ENCODE measurements around the gene GAPDH. TPM values are rescaled to one million over a fixed set of nuclear protein-coding genes. Genes with fewer than 3 reads are reported as not detected.

GAPDH gene
- total RNA-seq, 4 donors from 2014 or later = 1,939 to 3,624 (median 2,830) TPM

- Histone ChIP-seq H3K4me3 (no peak overlapping the region), H3K27ac (peak overlapping the region in 1 of 4 donors; percentile 16)
Observed at GRCh38 chr12:6569786-6570185, 35.5 kb downstream of the GAPDH start.

GRCh38 chr12:6570264-6570887, 36.1 kb downstream of the GAPDH start:
- H3K4me3 ChIP-seq = no peak overlapping the region
- DNase-seq = peak; percentile 57 to 76 (median 74)
- peaks cover 0 to 65% (median 0%) of the 10 kb centered on the region in 3 donors for H3K36me3 ChIP-seq
- H3K9me3 ChIP-seq = no peaks in the 10 kb centered on the region
- TF ChIP-seq POLR2A (IDR thresholded peaks at IDR 0.05) (no peak), CTCF (IDR thresholded peaks at IDR 0.05) (peak in 4 of 6 experiments; percentile 30 to 40 (median 36))
- H3K27ac ChIP-seq = no peak overlapping the region
- H3K4me1 ChIP-seq = peaks cover 0 to 18% (median 6%) of the 10 kb centered on the region in 4 donors
- H3K27me3 ChIP-seq = no peaks in the 10 kb centered on the region

More at GRCh38 chr12:6569786-6570185, 35.5 kb downstream of the GAPDH start:
- no peaks in the 10 kb centered on the region for H3K27me3 ChIP-seq
- peaks cover 0 to 60% (median 0%) of the 10 kb centered on the region in 3 donors for H3K36me3 ChIP-seq
- no peak for TF ChIP-seq POLR2A (IDR thresholded peaks at IDR 0.05)
- TF ChIP-seq CTCF (IDR thresholded peaks at IDR 0.05) = no peak
- DNase-seq = no peak
- H3K4me1 ChIP-seq = peaks cover 0 to 18% (median 6%) of the 10 kb centered on the region in 4 donors
- H3K9me3 ChIP-seq = no peaks in the 10 kb centered on the region

DNA sequence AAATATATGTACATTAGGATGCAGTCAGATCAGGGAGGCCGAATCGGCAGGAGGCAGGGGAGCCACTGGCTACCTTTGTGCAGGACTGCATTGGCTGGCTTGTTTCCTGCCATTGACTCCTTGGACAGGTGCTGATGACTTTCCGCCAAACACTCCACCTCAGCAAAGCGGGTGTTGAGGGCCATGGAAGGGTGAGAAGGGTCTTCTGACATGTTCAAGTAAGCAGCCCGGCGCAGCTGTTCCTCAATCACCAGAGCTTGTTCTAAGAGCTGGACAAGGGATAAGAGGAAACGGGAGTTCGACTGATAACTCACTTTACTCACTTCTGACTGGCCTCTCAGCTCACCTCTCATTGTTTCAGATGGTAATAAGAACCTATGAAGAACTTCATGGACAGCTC, 38.7 kb downstream of the GAPDH start:
- DNase-seq = no peak
- H3K27ac ChIP-seq = no peak overlapping the region
- H3K36me3 ChIP-seq = peaks cover 0 to 79% (median 1%) of the 10 kb centered on the region in 3 donors
- peaks cover 0 to 10% (median 0%) of the 10 kb centered on the region in 4 donors for H3K4me1 ChIP-seq
- TF ChIP-seq CTCF (IDR thresholded peaks at IDR 0.05) (no peak), POLR2A (IDR thresholded peaks at IDR 0.05) (no peak)
- no peak overlapping the region for H3K4me3 ChIP-seq
- H3K9me3 ChIP-seq = no peaks in the 10 kb centered on the region
- H3K27me3 ChIP-seq = no peaks in the 10 kb centered on the region

GRCh38 chr12:6574576-6575295, 40.4 kb downstream of the GAPDH start:
- Histone ChIP-seq H3K27ac (no peak overlapping the region), H3K27me3 (no peaks in the 10 kb centered on the region), H3K9me3 (no peaks in the 10 kb centered on the region), H3K36me3 (peaks cover 0 to 95% (median 6%) of the 10 kb centered on the region in 3 donors), H3K4me3 (no peak overlapping the region), H3K4me1 (no peaks in the 10 kb centered on the region)
- no peak for DNase-seq
- no peak for TF ChIP-seq CTCF (IDR thresholded peaks at IDR 0.05)
- no peak for TF ChIP-seq POLR2A (IDR thresholded peaks at IDR 0.05)

- H3K36me3 ChIP-seq = peaks cover 0 to 98% (median 6%) of the 10 kb centered on the region in 3 donors
- H3K4me1 ChIP-seq = no peaks in the 10 kb centered on the region
- DNase-seq = no peak
- H3K27me3 ChIP-seq = no peaks in the 10 kb centered on the region
- H3K27ac ChIP-seq = no peak overlapping the region
- H3K9me3 ChIP-seq = no peaks in the 10 kb centered on the region
- no peak for TF ChIP-seq CTCF (IDR thresholded peaks at IDR 0.05)
- no peak overlapping the region for H3K4me3 ChIP-seq
Observed at GRCh38 chr12:6575648-6576047, 41.3 kb downstream of the GAPDH start.

All from Peyer's patch (tissue), 4 donors.